ENCODE results near the gene ADH1C.

The ADH1C gene

GRCh38 chr4:99305638-99306400, 46.7 kb downstream of the ADH1C start:
- no peak for DNase-seq (ENCODE audit: low read depth in 1 of 2, low spot score in 1 of 2)

GRCh38 chr4:99301376-99302164, 51.0 kb downstream of the ADH1C start:
- no peak for DNase-seq (ENCODE audit: low read depth in 1 of 2, low spot score in 1 of 2)

GRCh38 chr4:99300934-99301333, 51.6 kb downstream of the ADH1C start:
- no peak for DNase-seq (ENCODE audit: low read depth in 1 of 2, low spot score in 1 of 2)

GRCh38 chr4:99293357-99293756, 59.2 kb downstream of the ADH1C start:
- DNase-seq (ENCODE audit: low read depth in 1 of 2, low spot score in 1 of 2), result no peak

GRCh38 chr4:99290848-99291786, 61.4 kb downstream of the ADH1C start, which contains the start of gene ADH1A:
ADH1A (minus strand) TSS chr4:99290985; CDS start chr4:99290914, 71 bp downstream.
- DNase-seq (ENCODE audit: low read depth in 1 of 2, low spot score in 1 of 2), result no peak

All from activated CD4-positive, alpha-beta T cell treated with anti-CD3 and anti-CD28 coated beads, Interleukin-2, amount 50 U/mL, for 24 hours (primary cell).